Lung (tissue), 12 donors: Measurements from ENCODE around the gene PRPS2. TPM values are rescaled to one million over a fixed set of nuclear protein-coding genes. Genes with fewer than 3 reads are reported as not detected.

Experiments
- ATAC-seq: fragments of 200-7000 bp; cut with Tn5 transposase; one replicate; pipeline ENCODE4 v1.9.1; 2020; ENCODE audit warnings: moderate number of reproducible peaks; ENCODE audit not compliant: insufficient read depth, low FRiP score
- DNase-seq, 3 donors: peaks; one replicate each; pipeline ENCODE4 v3.0.0-alpha.2; 2013 to 2017
- H3K27ac ChIP-seq, 2 donors: one replicate each; pipeline ENCODE4 v1.5.1; 2013; ENCODE audit warnings: mild to moderate bottlenecking in 2 of 2, moderate library complexity in 2 of 2, control low read depth in 1 of 2, inconsistent platforms in 1 of 2, low read depth in 1 of 2, low read length in 1 of 2
- H3K27me3 ChIP-seq, 3 donors: one replicate each; pipeline ENCODE4 v1.5.1; 2013; ENCODE audit warnings: low read length in 2 of 3; ENCODE audit not compliant: control insufficient read depth in 3 of 3, insufficient read depth in 3 of 3
- H3K36me3 ChIP-seq, 4 donors: one replicate each; pipeline ENCODE4 v1.5.1; 2013; ENCODE audit warnings: low read length in 4 of 4, mild to moderate bottlenecking in 1 of 4, moderate library complexity in 1 of 4; ENCODE audit not compliant: control insufficient read depth in 4 of 4, insufficient read depth in 4 of 4
- H3K4me1 ChIP-seq, 5 donors: one replicate each; pipeline ENCODE4 v1.5.1; 2013; ENCODE audit warnings: low read length in 5 of 5, mild to moderate bottlenecking in 2 of 5, moderate library complexity in 1 of 5; ENCODE audit not compliant: control insufficient read depth in 5 of 5, insufficient read depth in 5 of 5
- H3K4me3 ChIP-seq: one replicate; pipeline ENCODE4 v1.5.1; 2013; ENCODE audit warnings: mild to moderate bottlenecking, control low read depth, moderate library complexity
- H3K9ac ChIP-seq, 2 donors: one replicate each; pipeline ENCODE4 v1.5.1; 2013; ENCODE audit warnings: low read length in 2 of 2, control low read depth in 1 of 2; ENCODE audit not compliant: insufficient read depth in 1 of 2
- H3K9me3 ChIP-seq, 4 donors: one replicate each; pipeline ENCODE4 v1.5.1; 2013; ENCODE audit warnings: low read length in 3 of 4, mild to moderate bottlenecking in 1 of 4, moderate library complexity in 1 of 4; ENCODE audit not compliant: control insufficient read depth in 4 of 4, insufficient read depth in 3 of 4
- WGBS, 2 donors: extraction: QIAGEN DNeasy Blood & Tissue Kit; methylation state at CpG; one replicate each; pipeline ENCODE4 v1.1.7; 2013; 5-methylcytosine and 5-hydroxymethylcytosine counted together
- polyA plus RNA-seq, 2 donors: library from polyadenylated mRNA; stranded (reverse); fragments of 200-250 nt; gene quantifications; one replicate each; pipeline ENCODE4 v1.2.1, GENCODE V29; 2013
- total RNA-seq, 2 donors: library from RNA; depleted of rRNA in 1 of 2; stranded (reverse); fragments of >200 nt in 1 of 2; gene quantifications; one replicate each; pipeline ENCODE4 v1.2.1, GENCODE V29; 2014 to 2021
- TF ChIP-seq, protein P1 (sequence below): IDR thresholded peaks from 2 replicates; pipeline ENCODE4 v1.5.1; 2012; ENCODE audit warnings: mild to moderate bottlenecking; ENCODE audit errors: control extremely low read depth, extremely low read depth
- donor health status: control.
- donor health status: control.
- donor health status: Bipolar disorder and iron deficiency.
- donor health status: healthy.
- donor health status: DM: yes; HTN: yes; CAD: no.

PRPS2 gene
- total and polyA plus RNA-seq, 4 donors, result 12.6 to 29.6 (median 23.6) TPM

DNA sequence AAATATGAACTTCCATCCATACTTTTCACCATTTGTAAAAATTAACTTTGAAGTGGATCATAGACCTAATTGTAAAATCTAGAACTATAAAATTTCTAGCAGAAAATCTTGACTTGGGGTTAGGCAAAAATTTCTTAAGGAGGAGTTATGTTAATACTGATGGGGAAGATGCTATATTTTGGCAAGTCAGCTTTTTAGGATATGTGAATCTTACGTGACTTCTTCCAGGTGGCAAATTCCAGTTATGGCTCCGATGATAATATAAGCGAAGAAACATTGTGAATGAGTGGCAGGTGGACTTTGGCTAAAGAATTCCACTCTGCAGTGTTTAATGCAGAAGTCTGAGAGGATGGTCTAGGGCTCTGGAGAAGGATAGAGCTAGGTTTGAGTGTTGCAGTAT is 1.5 kb downstream of the PRPS2 start:
- Histone ChIP-seq H3K36me3 (peaks cover 0 to 2% (median 0%) of the 10 kb centered on the region in 4 donors), H3K27me3 (peaks cover 0 to 13% (median 4%) of the 10 kb centered on the region in 3 donors), H3K9me3 (peaks cover 0 to 18% (median 0%) of the 10 kb centered on the region in 4 donors), H3K27ac (no peak overlapping the region), H3K9ac (no peak overlapping the region), H3K4me1 (no peaks in the 10 kb centered on the region), H3K4me3 (no peak overlapping the region)
- WGBS, 2 donors, result 76 to 91% methylated on average over 3 of the region's 3 CpGs
- DNase-seq (no peak), ATAC-seq (no peak)
- TF ChIP-seq, protein P1, sequence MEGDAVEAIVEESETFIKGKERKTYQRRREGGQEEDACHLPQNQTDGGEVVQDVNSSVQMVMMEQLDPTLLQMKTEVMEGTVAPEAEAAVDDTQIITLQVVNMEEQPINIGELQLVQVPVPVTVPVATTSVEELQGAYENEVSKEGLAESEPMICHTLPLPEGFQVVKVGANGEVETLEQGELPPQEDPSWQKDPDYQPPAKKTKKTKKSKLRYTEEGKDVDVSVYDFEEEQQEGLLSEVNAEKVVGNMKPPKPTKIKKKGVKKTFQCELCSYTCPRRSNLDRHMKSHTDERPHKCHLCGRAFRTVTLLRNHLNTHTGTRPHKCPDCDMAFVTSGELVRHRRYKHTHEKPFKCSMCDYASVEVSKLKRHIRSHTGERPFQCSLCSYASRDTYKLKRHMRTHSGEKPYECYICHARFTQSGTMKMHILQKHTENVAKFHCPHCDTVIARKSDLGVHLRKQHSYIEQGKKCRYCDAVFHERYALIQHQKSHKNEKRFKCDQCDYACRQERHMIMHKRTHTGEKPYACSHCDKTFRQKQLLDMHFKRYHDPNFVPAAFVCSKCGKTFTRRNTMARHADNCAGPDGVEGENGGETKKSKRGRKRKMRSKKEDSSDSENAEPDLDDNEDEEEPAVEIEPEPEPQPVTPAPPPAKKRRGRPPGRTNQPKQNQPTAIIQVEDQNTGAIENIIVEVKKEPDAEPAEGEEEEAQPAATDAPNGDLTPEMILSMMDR, result no peak

DNA sequence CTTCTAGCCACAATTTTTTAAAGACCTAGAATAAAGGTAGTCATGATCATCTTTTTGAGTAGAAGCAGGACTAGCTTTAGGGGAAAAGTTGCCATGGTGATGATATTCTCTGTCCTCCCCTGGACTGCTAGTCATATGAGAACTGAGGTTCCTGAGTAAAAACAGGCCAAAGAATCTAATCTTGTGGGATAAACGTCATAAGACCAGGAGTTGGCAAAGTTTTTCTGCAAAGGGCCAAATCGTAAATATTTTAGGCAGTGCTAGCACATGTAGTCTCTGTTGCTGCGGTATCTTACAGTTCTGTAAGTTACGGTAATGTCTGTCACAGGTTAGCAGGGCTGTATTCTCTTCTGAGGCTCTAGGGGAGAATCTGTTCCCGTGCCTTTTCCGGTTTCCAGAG is 3.4 kb downstream of the PRPS2 start:
- no peak for DNase-seq
- Histone ChIP-seq H3K4me1 (no peaks in the 10 kb centered on the region), H3K27ac (no peak overlapping the region), H3K9me3 (peaks cover 0 to 15% (median 0%) of the 10 kb centered on the region in 4 donors), H3K4me3 (no peak overlapping the region), H3K9ac (no peak overlapping the region), H3K27me3 (peaks cover 0 to 8% (median 5%) of the 10 kb centered on the region in 3 donors), H3K36me3 (peaks cover 0 to 3% (median 0%) of the 10 kb centered on the region in 4 donors)
- 86 to 94% methylated on average over 6 of the region's 6 CpGs for WGBS, 2 donors
- TF ChIP-seq, protein P1, result no peak
- no peak for ATAC-seq

DNA sequence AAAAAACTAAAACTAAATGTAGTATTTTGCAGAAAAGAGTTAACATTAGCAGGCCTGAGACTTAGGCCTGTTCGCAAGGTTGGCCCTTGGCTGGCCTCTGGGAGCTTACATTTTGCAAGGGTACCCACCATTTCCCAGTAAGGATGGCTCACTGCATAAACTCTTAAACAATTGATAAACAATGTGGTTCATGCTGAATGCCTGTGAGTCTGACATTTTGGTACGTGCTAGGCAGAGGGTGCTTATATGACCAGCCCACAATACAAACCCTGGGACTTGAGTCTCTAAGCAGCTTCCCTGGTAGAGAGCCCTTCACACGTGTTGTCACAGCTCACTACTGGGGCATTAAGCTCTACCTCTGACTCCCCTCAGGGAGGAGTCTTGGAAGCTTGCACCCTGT is 7.4 kb downstream of the PRPS2 start:
- Histone ChIP-seq H3K4me3 (no peak overlapping the region), H3K27me3 (peaks cover 0 to 5% (median 2%) of the 10 kb centered on the region in 3 donors), H3K9ac (no peak overlapping the region), H3K9me3 (peaks cover 0 to 7% (median 0%) of the 10 kb centered on the region in 4 donors), H3K36me3 (peaks cover 0 to 4% (median under 1%) of the 10 kb centered on the region in 4 donors), H3K4me1 (no peaks in the 10 kb centered on the region), H3K27ac (no peak overlapping the region)
- ATAC-seq (no peak), DNase-seq (no peak)
- 77 to 88% methylated on average over 3 of the region's 3 CpGs for WGBS, 2 donors
- TF ChIP-seq, protein P1, result no peak

DNA sequence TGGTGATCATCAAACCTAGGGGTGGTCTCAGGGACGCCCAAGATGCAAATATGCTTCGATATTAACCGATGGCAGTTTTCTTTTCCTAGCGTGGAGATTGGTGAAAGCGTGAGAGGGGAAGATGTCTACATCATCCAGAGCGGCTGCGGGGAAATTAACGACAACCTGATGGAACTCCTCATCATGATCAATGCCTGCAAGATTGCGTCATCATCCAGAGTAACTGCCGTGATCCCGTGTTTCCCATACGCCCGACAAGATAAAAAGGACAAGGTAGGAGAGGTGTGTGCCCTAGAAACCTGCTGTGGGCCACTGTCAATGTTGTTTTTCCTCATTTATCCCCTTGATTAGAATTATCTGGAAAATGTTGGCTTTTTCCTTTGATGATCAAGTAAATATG is 7.9 kb downstream of the PRPS2 start:
- H3K4me1 ChIP-seq, result no peaks in the 10 kb centered on the region
- peaks cover 0 to 5% (median 0%) of the 10 kb centered on the region in 4 donors for H3K9me3 ChIP-seq

More for the DNA sequence above, 7.9 kb downstream of the PRPS2 start:
- WGBS, 2 donors, result 89 to 91% methylated on average over 13 of the region's 13 CpGs
- Histone ChIP-seq H3K9ac (no peak overlapping the region), H3K27me3 (peaks cover 0 to 5% (median 2%) of the 10 kb centered on the region in 3 donors), H3K36me3 (peaks cover 0 to 8% (median under 1%) of the 10 kb centered on the region in 4 donors), H3K27ac (no peak overlapping the region), H3K4me3 (no peak overlapping the region)
- DNase-seq, result no peak
- TF ChIP-seq, protein P1, result no peak
- ATAC-seq, result no peak
